Measurements from ENCODE around the gene STRN. TPM values are rescaled to one million over a fixed set of nuclear protein-coding genes. Genes with fewer than 3 reads are reported as not detected.
A peak's percentile ranks its signal among the peaks of the same experiment; 100 is the strongest.

STRN gene
- total RNA-seq, 4 donors from 2014 or later, result 24.8 to 38.4 (median 31.6) TPM

- no peaks in the 10 kb centered on the region for H3K9me3 ChIP-seq
- intact Hi-C loops (cut with DNase I), result no loop called here
- 66 to 79% methylated on average over 5 of the region's 5 CpGs for WGBS, 2 donors
- H3K4me3 ChIP-seq, result peak overlapping the region; percentile 82 to 100 (median 85)
- no peaks in the 10 kb centered on the region for H3K36me3 ChIP-seq
- H3K27me3 ChIP-seq, result no peaks in the 10 kb centered on the region
- peaks cover 0 to 75% (median 21%) of the 10 kb centered on the region in 3 donors for H3K4me1 ChIP-seq
- TF ChIP-seq CTCF (IDR thresholded peaks at IDR 0.05) (no peak), POLR2A (IDR thresholded peaks at IDR 0.05) (no peak)
- DNase-seq, result no peak
- peak overlapping the region in 3 of 4 donors; percentile 88 to 96 (median 95) for H3K27ac ChIP-seq
Measured at GRCh38 chr2:36964496-36965058, 1.8 kb downstream of the STRN start.

GRCh38 chr2:36963734-36964133 is 2.6 kb downstream of the STRN start:
- Histone ChIP-seq H3K36me3 (no peaks in the 10 kb centered on the region), H3K9me3 (no peaks in the 10 kb centered on the region), H3K27ac (peak overlapping the region in 3 of 4 donors; percentile 88 to 96 (median 95)), H3K27me3 (no peaks in the 10 kb centered on the region), H3K4me3 (peak overlapping the region in 2 of 4 donors; percentile 13 to 100), H3K4me1 (peaks cover 0 to 73% (median 21%) of the 10 kb centered on the region in 3 donors)
- intact Hi-C loops (cut with DNase I), result no loop called here
- no peak for DNase-seq
- WGBS, 2 donors, result 86 to 89% methylated on average over 4 of the region's 4 CpGs
- no peak for TF ChIP-seq POLR2A (IDR thresholded peaks at IDR 0.05)
- no peak for TF ChIP-seq CTCF (IDR thresholded peaks at IDR 0.05)

GRCh38 chr2:36963106-36963505 is 3.2 kb downstream of the STRN start:
- Histone ChIP-seq H3K27ac (peak overlapping the region in 3 of 4 donors; percentile 88 to 96 (median 95)), H3K27me3 (no peaks in the 10 kb centered on the region), H3K4me1 (peaks cover 0 to 67% (median 20%) of the 10 kb centered on the region in 3 donors), H3K9me3 (no peaks in the 10 kb centered on the region), H3K4me3 (peak overlapping the region in 2 of 4 donors; percentile 13 to 100), H3K36me3 (no peaks in the 10 kb centered on the region)
- TF ChIP-seq POLR2A (IDR thresholded peaks at IDR 0.05) (no peak), CTCF (IDR thresholded peaks at IDR 0.05) (no peak)
- intact Hi-C loops (cut with DNase I), result no loop called here
- no peak for DNase-seq
- WGBS, 2 donors, result 36 to 42% methylated on average over 4 of the region's 4 CpGs

GRCh38 chr2:36960773-36961172 is 5.6 kb downstream of the STRN start:
- no peak for DNase-seq

More at GRCh38 chr2:36960773-36961172, 5.6 kb downstream of the STRN start:
- Histone ChIP-seq H3K36me3 (no peaks in the 10 kb centered on the region), H3K4me3 (no peak overlapping the region), H3K4me1 (peaks cover 0 to 64% (median 12%) of the 10 kb centered on the region in 3 donors), H3K27me3 (no peaks in the 10 kb centered on the region), H3K9me3 (no peaks in the 10 kb centered on the region), H3K27ac (no peak overlapping the region)
- intact Hi-C loops (cut with DNase I), result no loop called here
- TF ChIP-seq CTCF (IDR thresholded peaks at IDR 0.05) (no peak), POLR2A (IDR thresholded peaks at IDR 0.05) (no peak)
- WGBS, 2 donors, result 85 to 92% methylated on average over 5 of the region's 5 CpGs

Measured in esophagus squamous epithelium (tissue), 5 donors.